WERI-Rb-1 (cell line): ENCODE results near the gene CHST11.
A peak's percentile ranks its signal among the peaks of the same experiment; 100 is the strongest.

Source experiments
- DNase-seq: peaks from one replicate; pipeline ENCODE4 v3.0.0-alpha.2; 2020
- H3K27ac ChIP-seq: fragments of 250-450 bp; sonication (Bioruptor Pico); 2 replicates; pipeline ENCODE4 v1.5.1; 2020; ENCODE audit warnings: mild to moderate bottlenecking, moderate library complexity
- H3K27me3 ChIP-seq: fragments of 250-450 bp; sonication (Bioruptor Pico); 2 replicates; pipeline ENCODE4 v1.5.1; 2021; ENCODE audit warnings: mild to moderate bottlenecking, low read depth, moderate library complexity; ENCODE audit not compliant: insufficient read depth, severe bottlenecking
- H3K36me3 ChIP-seq: fragments of 250-450 bp; sonication (Bioruptor Pico); 2 replicates; pipeline ENCODE4 v1.5.1; 2020; ENCODE audit warnings: mild to moderate bottlenecking, moderate library complexity
- H3K4me3 ChIP-seq: 2 replicates; pipeline ENCODE4 v1.5.1; 2011; ENCODE audit warnings: low read depth, mild to moderate bottlenecking, control low read depth, low read length
- H3K9me3 ChIP-seq: fragments of 250-450 bp; sonication (Bioruptor Pico); 2 replicates; pipeline ENCODE4 v1.5.1; 2021; ENCODE audit warnings: mild to moderate bottlenecking, moderate library complexity; ENCODE audit not compliant: severe bottlenecking
- CTCF ChIP-seq: IDR thresholded peaks from 2 replicates; pipeline ENCODE4 v1.5.1; 2011; ENCODE audit warnings: low read depth, mild to moderate bottlenecking, control low read depth, inconsistent platforms, low read length

CHST11 gene

GRCh38 chr12:104730763-104731162 lies 274.0 kb downstream of the CHST11 start:
- Histone ChIP-seq H3K27me3 (no peaks in the 10 kb centered on the region), H3K4me3 (no peak overlapping the region), H3K27ac (no peak overlapping the region), H3K9me3 (no peaks in the 10 kb centered on the region), H3K36me3 (no peaks in the 10 kb centered on the region)
- no peak for TF ChIP-seq CTCF
- DNase-seq, result no peak

GRCh38 chr12:104733717-104734175 lies 277.0 kb downstream of the CHST11 start:
- Histone ChIP-seq H3K27me3 (no peaks in the 10 kb centered on the region), H3K36me3 (no peaks in the 10 kb centered on the region), H3K9me3 (no peaks in the 10 kb centered on the region), H3K4me3 (no peak overlapping the region), H3K27ac (no peak overlapping the region)
- DNase-seq, result peak; percentile 45
- TF ChIP-seq CTCF, result peak; percentile 54

- no peaks in the 10 kb centered on the region for H3K36me3 ChIP-seq
- H3K27me3 ChIP-seq, result no peaks in the 10 kb centered on the region
- no peak overlapping the region for H3K4me3 ChIP-seq
- no peak for TF ChIP-seq CTCF
- no peak overlapping the region for H3K27ac ChIP-seq
- no peaks in the 10 kb centered on the region for H3K9me3 ChIP-seq
- no peak for DNase-seq
Observed at GRCh38 chr12:104734541-104735095, 277.9 kb downstream of the CHST11 start.

GRCh38 chr12:104735801-104736200 lies 279.1 kb downstream of the CHST11 start:
- Histone ChIP-seq H3K27ac (no peak overlapping the region), H3K36me3 (no peaks in the 10 kb centered on the region)
- DNase-seq, result no peak

GRCh38 chr12:104736307-104736706 lies 279.6 kb downstream of the CHST11 start:
- no peak overlapping the region for H3K4me3 ChIP-seq
- no peak for DNase-seq
- H3K36me3 ChIP-seq, result no peaks in the 10 kb centered on the region
- H3K27me3 ChIP-seq, result no peaks in the 10 kb centered on the region
- TF ChIP-seq CTCF, result no peak
- H3K9me3 ChIP-seq, result no peaks in the 10 kb centered on the region
- H3K27ac ChIP-seq, result no peak overlapping the region

More at GRCh38 chr12:104735801-104736200, 279.1 kb downstream of the CHST11 start:
- Histone ChIP-seq H3K4me3 (no peak overlapping the region), H3K9me3 (no peaks in the 10 kb centered on the region), H3K27me3 (no peaks in the 10 kb centered on the region)
- no peak for TF ChIP-seq CTCF

GRCh38 chr12:104737113-104737512 lies 280.4 kb downstream of the CHST11 start:
- H3K9me3 ChIP-seq, result no peaks in the 10 kb centered on the region
- TF ChIP-seq CTCF, result no peak
- no peak for DNase-seq
- no peaks in the 10 kb centered on the region for H3K36me3 ChIP-seq
- no peak overlapping the region for H3K4me3 ChIP-seq
- H3K27ac ChIP-seq, result no peak overlapping the region
- no peaks in the 10 kb centered on the region for H3K27me3 ChIP-seq
